MM.1S (cell line): ENCODE data around the gene PEAR1.

Experiments
- DNase-seq: peaks from one replicate; pipeline ENCODE4 v3.0.0-alpha.2; 2015
- H2AFZ ChIP-seq: fragments of 300-600 bp; sonication (generic); 2 replicates; pipeline ENCODE4 v1.6.0; 2016; ENCODE audit warnings: antibody characterized with exemption, low read length
- H3F3A ChIP-seq: fragments of 300-600 bp; sonication (generic); 2 replicates; pipeline ENCODE4 v1.6.1; 2016; ENCODE audit warnings: mild to moderate bottlenecking, antibody characterized with exemption, low read length, moderate library complexity, mixed read lengths; ENCODE audit not compliant: insufficient read depth
- H3K27ac ChIP-seq: fragments of 300-600 bp; sonication (generic); 2 replicates; pipeline ENCODE4 v1.5.1; 2016; ENCODE audit warnings: mild to moderate bottlenecking, low read length
- H3K27me3 ChIP-seq: fragments of 300-600 bp; sonication (generic); replicated peaks from 2 replicates; pipeline ENCODE4 v1.6.0; 2016; ENCODE audit warnings: low read length; ENCODE audit not compliant: insufficient read depth
- H3K36me3 ChIP-seq: fragments of 300-600 bp; sonication (generic); replicated peaks from 2 replicates; pipeline ENCODE4 v1.6.1; 2016; ENCODE audit warnings: mild to moderate bottlenecking, low read length, mixed read lengths; ENCODE audit not compliant: insufficient read depth
- H3K4me1 ChIP-seq: fragments of 300-600 bp; sonication (generic); 2 replicates; pipeline ENCODE4 v1.6.1; 2016; ENCODE audit warnings: low read length, mixed read lengths
- H3K4me2 ChIP-seq: fragments of 300-600 bp; sonication (generic); 2 replicates; pipeline ENCODE4 v1.6.0; 2016; ENCODE audit warnings: low read depth, low read length
- H3K4me3 ChIP-seq: fragments of 300-600 bp; sonication (generic); 2 replicates; pipeline ENCODE4 v1.5.1; 2016; ENCODE audit warnings: low read length, mixed read lengths
- H3K79me2 ChIP-seq: fragments of 300-600 bp; sonication (generic); 2 replicates; pipeline ENCODE4 v1.6.1; 2016; ENCODE audit warnings: mixed run types, low read length, mixed read lengths
- H3K9ac ChIP-seq: fragments of 300-600 bp; sonication (generic); 2 replicates; pipeline ENCODE4 v1.6.1; 2016; ENCODE audit warnings: low read length, mixed read lengths
- H3K9me2 ChIP-seq: fragments of 300-600 bp; sonication (generic); replicated peaks from 2 replicates; pipeline ENCODE4 v1.6.1; 2016; ENCODE audit warnings: mild to moderate bottlenecking, low read length, mixed read lengths; ENCODE audit not compliant: insufficient read depth
- H3K9me3 ChIP-seq: fragments of 300-600 bp; sonication (generic); replicated peaks from 2 replicates; pipeline ENCODE4 v1.6.1; 2016; ENCODE audit warnings: mild to moderate bottlenecking, low read length, mixed read lengths; ENCODE audit not compliant: insufficient read depth
- H4K20me1 ChIP-seq: fragments of 300-600 bp; sonication (generic); 2 replicates; pipeline ENCODE4 v1.6.1; 2016; ENCODE audit warnings: mild to moderate bottlenecking, low read length, moderate library complexity, mixed read lengths; ENCODE audit not compliant: insufficient read depth
- CTCF ChIP-seq: fragments of 300-600 bp; sonication (generic); IDR thresholded peaks from 2 replicates; pipeline ENCODE4 v1.5.1; 2016; ENCODE audit warnings: antibody characterized with exemption, low read length, mixed read lengths
- EZH2 ChIP-seq: fragments of 300-600 bp; sonication (generic); optimal IDR thresholded peaks from 2 replicates; pipeline ENCODE3; 2017; ENCODE audit warnings: low read depth, mild to moderate bottlenecking, antibody characterized with exemption, low read length, mixed read lengths
- EZH2phosphoT487 ChIP-seq: fragments of 300-600 bp; sonication (generic); IDR thresholded peaks from 2 replicates; pipeline ENCODE4 v1.6.1; 2018; ENCODE audit warnings: antibody characterized with exemption, low read length

PEAR1 gene

GRCh38 chr1:156881101-156881500 lies 12.4 kb upstream of the PEAR1 start:
- Histone ChIP-seq H3F3A (no peaks in the 10 kb centered on the region), H3K27me3 (peaks cover 47% of the 10 kb centered on the region), H3K27ac (no peak overlapping the region), H3K36me3 (no peaks in the 10 kb centered on the region), H3K4me1 (peaks cover 11% of the 10 kb centered on the region; the same call in 1 of the 2 replicates), H3K9me3 (no peaks in the 10 kb centered on the region), H3K9ac (no peak overlapping the region), H3K79me2 (no peaks in the 10 kb centered on the region), H3K4me2 (no peak overlapping the region), H3K9me2 (no peaks in the 10 kb centered on the region), H3K4me3 (no peak overlapping the region), H4K20me1 (no peaks in the 10 kb centered on the region), H2AFZ (no peak overlapping the region)
- TF ChIP-seq EZH2 (no peak), CTCF (no peak), EZH2phosphoT487 (no peak)
- no peak for DNase-seq

DNA sequence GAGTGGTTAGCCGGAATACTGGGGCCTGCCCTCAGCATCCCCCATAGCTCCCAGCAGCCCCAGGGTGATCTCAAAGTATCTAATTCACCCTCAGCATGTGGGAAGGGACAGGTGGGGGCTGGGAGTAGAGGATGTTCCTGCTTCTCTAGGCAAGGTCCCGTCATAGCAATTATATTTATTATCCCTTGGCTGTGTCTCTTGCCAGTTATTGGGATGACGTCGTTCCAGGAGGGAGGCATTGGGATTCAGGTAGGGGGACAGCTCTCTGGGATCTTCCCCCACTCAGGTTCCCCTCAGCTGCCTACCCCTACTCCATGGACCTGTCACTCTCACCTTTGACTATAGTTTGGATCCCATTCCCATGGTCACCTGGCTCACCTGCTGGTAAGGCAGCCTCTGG lies 11.9 kb upstream of the PEAR1 start:
- Histone ChIP-seq H3K27me3 (peaks cover 47% of the 10 kb centered on the region), H3K4me3 (no peak overlapping the region), H3K9me2 (no peaks in the 10 kb centered on the region), H4K20me1 (no peaks in the 10 kb centered on the region), H3K9ac (no peak overlapping the region), H3K36me3 (no peaks in the 10 kb centered on the region), H3K79me2 (no peaks in the 10 kb centered on the region), H3K27ac (no peak overlapping the region), H3K4me1 (peaks cover 11% of the 10 kb centered on the region; the same call in 1 of the 2 replicates), H3K4me2 (no peak overlapping the region), H3K9me3 (no peaks in the 10 kb centered on the region), H2AFZ (no peak overlapping the region), H3F3A (no peaks in the 10 kb centered on the region)
- TF ChIP-seq EZH2phosphoT487 = no peak
- no peak for TF ChIP-seq CTCF
- TF ChIP-seq EZH2 = no peak
- DNase-seq = no peak

- Histone ChIP-seq H3K4me1 (peaks cover 11% of the 10 kb centered on the region; the same call in 1 of the 2 replicates), H3K9me3 (no peaks in the 10 kb centered on the region), H3K9me2 (no peaks in the 10 kb centered on the region), H3F3A (no peaks in the 10 kb centered on the region), H3K36me3 (no peaks in the 10 kb centered on the region), H3K27ac (no peak overlapping the region), H4K20me1 (no peaks in the 10 kb centered on the region), H3K27me3 (peaks cover 44% of the 10 kb centered on the region), H3K4me3 (no peak overlapping the region), H2AFZ (no peak overlapping the region), H3K9ac (no peak overlapping the region), H3K79me2 (no peaks in the 10 kb centered on the region), H3K4me2 (no peak overlapping the region)
- no peak for TF ChIP-seq EZH2
- no peak for TF ChIP-seq CTCF
- no peak for TF ChIP-seq EZH2phosphoT487
- DNase-seq = no peak
These were observed 11.0 kb upstream of the PEAR1 start for GRCh38 chr1:156882543-156882942.
